Bone marrow (tissue), 2 donors: ENCODE measurements around the gene FA2H.

Experiments
- DNase-seq, 2 donors: peaks; one replicate each; lab custom pipeline; 2025; lab: John Stamatoyannopoulos, UW

FA2H gene

DNA sequence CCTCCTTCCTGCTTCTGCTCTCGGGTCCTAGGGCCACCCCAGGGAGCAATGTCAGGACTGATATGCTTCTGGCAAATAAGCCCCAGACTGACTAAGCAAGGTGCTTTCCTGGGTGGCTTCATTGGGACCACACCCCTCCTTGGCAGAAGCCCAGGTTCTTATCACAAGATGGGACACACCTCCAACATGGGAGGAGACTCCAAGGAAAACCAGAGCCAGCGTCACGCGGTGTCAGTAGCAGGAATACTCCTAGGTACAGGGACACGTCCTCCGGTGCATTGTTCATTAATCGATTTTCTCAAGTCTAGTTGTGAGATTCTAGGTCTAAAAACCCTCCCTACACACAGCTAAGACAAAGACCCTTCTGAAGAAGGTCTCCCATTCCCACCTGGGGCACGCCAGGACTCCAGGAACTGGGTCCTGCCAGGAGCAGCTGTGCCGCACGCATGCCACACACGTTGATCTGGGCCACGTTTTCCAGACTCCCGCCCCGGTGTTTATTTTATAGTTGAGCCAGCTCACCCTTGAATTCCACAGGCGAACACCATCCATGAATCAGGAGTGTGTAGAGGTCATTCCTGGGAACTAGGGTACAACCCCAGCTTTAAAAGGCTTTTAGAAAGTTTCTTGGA lies 30.8 kb downstream of the FA2H start:
- DNase-seq, result no peak

GRCh38 chr16:74743045-74743667 lies 31.5 kb downstream of the FA2H start:
- DNase-seq, result no peak

DNA sequence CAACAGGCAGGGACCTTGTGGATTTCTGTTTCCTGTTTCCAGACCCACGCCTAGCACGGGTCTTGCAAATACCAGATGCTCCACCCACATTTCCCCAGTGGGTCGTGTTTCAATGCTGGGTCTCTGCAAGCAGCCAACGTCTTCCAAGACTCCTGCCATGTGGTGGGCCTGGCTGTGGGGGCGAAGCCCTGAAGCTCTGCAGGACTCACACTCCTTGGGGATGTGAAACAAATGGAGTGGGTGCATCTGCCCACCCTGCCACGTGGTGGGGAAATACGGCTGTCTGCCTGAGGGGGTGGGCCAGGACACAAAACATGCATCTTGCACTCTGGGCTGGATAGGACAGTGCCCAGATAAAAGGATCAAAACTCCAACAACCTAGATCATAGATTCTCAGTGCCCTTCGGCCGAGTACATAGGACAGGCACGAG lies 32.6 kb downstream of the FA2H start:
- DNase-seq, result no peak

- DNase-seq, result no peak
Observed at GRCh38 chr16:74740795-74741304, 33.8 kb downstream of the FA2H start.

DNA sequence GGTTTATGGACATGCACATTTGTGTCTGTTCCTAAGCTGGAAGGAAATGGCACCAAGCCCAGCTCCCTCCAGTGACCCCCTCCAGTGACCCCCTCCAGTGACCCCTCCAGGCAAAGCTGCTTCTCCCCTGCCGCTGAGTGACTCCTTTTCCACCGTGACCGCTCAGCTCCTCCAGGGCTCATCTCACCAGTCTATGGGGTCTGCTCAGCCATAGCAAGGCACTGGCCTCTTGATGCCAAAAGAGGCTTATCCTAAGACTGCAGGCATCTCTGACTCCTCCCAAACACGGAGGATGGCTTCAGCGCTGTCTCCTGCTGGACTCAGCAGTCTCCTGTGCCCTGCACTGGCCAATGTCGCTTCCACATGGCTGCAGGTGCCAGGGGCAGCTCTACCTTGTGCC lies 35.3 kb downstream of the FA2H start:
- DNase-seq, result no peak

DNA sequence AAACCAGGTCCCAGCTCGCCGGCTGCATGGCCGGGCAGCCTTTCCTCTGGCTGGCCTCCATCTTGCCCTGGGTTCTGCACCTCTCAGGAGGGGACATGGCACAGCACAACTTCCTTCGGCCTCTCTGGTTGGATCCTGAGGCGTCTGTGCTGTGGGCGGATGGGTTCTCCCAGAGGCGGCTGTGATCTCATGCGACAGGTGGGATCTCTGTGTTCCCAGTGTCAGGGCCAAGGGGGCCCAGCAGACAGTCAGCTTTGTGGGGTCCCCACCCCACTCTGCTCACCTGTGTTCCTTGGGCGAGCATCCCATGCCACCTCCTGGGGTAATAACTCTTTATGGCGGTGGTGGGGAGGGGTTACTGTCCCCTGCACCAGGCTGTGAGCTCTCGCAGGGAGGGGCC lies 35.8 kb downstream of the FA2H start:
- DNase-seq, result no peak

DNA sequence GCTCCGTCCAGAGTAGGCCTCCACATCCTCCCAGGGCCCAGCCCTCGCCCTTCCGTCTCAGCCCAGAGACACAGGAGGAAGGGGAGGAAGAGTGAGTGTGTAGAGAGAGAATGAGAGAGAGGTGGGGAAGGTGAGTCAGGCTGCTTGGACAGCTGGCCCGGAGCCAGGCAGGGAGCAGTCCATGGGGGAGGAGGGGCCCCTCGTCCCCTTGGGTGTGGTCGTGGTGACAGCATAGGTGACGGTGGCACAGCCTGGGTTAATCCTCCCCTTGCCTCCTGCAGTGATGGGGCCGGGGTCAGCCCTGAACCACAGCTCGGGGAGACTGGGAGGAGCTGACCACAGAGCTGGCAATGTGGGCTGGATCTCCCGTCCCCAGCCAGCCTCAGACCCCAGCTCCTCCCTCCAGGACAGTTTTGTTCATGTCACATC lies 36.5 kb downstream of the FA2H start:
- no peak for DNase-seq

- no peak for DNase-seq
Observed at GRCh38 chr16:74737521-74737920, 37.1 kb downstream of the FA2H start.

GRCh38 chr16:74736531-74737157 lies 38.0 kb downstream of the FA2H start:
- no peak for DNase-seq

DNA sequence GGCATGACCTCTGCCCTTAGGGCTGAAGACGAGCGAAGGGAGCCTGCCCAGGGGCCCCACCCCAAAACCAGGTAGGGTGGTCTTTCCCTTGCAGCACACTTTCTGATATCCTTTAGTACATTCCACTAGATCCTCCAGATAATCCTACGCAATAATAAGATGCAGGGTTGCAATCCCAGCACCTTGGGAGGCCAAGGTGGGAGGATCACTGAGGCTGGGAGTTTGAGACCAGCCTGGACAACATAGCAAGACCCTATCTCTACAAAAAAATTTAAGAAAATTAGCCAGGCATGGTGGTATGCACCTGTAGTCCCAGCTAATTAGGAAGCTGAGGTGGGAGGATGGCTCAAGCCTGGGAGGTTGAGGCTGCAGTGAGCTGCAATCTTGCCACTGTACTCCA lies 39.1 kb downstream of the FA2H start:
- no peak for DNase-seq

- no peak for DNase-seq
Observed at GRCh38 chr16:74735162-74735452, 39.5 kb downstream of the FA2H start.

GRCh38 chr16:74734361-74735161 lies 40.1 kb downstream of the FA2H start:
- DNase-seq, result no peak

DNA sequence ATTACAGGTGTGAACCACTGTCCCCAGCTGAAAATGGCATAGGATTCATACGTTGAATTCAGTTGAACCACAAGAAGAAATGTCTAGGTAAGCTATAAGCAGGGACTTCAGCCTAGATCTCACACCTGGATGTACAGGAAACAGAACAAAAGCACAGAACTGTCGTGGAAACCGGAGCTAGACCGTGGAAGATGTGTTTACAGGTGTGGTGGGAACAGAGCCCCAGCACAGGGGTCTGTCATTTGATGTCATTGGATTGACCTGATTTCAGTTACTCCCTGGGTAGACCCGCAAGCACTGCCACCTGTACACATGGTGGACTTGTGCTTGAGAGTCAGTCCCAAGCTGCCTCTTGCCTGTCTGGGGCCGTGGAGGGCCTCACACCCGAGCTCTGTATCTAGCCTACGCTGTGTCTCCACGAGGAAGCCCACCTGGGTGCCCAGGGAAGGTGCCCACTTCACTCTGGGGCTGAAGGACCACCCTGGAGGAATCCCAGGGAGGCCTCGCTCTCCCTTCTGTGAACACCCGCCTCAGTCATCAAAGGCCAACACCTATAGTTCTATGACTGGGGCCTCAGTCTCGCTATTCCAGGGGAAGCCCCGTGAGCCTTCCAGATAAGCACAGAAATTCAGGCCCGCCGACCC lies 41.8 kb downstream of the FA2H start:
- no peak for DNase-seq

DNA sequence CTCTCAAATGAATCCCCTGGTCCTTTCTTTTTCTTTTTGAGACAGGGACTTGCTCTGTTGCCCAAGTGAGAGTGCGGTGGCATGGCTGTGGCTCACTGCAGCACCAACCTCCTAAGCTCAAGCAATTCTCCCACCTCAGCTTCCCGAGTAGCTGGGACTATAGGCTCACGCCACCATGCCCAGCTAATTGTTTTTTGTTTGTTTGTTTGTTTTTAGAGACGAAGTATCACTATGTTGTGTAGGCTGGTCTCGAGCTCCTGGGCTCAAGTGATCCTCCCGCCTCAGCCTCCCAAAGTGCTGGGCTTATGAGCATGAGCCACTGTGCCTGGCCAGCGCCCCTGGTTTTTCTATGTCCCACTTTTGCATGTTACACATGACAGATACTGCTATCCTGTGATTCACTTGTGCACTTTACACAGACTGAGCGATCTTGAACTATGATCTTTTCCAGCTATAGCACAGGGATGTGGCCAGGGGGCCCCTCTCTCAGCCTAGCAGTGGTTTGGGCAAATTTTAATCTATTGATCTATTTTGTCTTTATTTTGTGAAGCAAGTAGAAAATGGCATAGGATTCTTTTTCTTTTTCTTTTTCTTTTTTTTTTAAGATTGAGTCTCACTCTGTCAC lies 42.7 kb downstream of the FA2H start:
- no peak for DNase-seq

GRCh38 chr16:74729783-74730683 lies 44.6 kb downstream of the FA2H start:
- no peak for DNase-seq

DNA sequence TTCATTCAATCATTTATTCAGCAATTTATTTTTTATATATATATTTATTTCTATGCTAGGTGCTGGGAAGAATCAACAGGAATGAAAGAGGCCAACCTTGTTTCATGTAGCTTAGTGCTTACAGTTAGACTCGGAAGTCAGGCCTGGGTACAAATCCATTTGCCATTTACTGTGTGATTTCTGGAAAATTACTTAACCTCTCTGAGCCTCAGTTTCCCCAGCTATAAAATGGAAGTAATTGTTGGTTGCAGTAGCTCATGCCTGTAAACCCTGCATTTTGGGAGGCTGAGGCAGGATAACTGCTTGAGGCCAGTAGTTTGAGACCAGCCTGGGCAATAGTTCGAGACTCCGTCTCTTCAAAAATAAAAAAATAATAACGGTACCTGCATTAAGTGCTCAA lies 46.7 kb downstream of the FA2H start:
- no peak for DNase-seq

GRCh38 chr16:74726716-74727115 lies 47.9 kb downstream of the FA2H start:
- DNase-seq, result peak; percentile 2 to 14

DNA sequence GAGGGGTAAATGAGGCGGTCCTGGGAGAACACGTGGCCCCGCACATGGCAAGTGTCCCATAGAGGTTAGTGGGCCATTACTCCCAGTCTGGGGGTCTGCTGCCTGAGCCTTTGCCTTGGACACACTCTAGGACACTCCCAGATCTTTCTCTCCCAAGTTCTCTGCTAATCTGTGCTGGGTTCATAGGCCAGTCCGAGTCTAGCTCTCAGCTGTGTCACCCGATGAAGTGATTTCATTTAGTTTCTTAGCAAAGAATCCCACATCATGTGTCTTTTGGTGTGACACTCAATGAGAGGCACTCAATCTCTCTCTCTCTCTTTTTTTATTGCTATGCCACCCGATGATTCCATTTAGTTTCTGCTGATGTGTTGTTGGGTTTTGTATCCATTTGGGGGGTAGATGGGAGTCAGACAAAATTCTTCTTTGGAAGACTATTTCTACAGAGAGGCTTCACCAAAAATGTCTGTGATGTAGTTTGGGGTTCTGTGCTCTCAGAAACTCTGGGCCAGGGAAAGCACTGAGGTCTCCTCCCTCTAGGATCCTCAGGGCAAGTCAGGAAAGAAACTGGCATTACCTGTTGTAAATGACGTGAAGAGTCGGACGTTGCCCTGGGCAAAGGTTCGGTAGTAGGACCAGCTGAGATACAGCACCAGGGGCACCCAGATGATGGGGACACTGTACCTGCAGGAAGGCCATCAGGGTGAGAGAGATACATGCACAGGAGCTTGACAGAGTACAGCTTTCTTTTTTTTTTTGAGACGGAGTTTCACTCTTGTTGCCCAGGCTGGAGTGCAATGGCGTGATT lies 48.8 kb downstream of the FA2H start:
- DNase-seq, result no peak

GRCh38 chr16:74724820-74725549 lies 49.6 kb downstream of the FA2H start:
- no peak for DNase-seq
